Esophagus muscularis mucosa (tissue), 3 donors: ENCODE measurements around the gene ZNF333.

Experiments
- POLR2A ChIP-seq: fragments of 450-650 bp; IDR thresholded peaks from one replicate; pipeline ENCODE4 v1.6.1; 2017; ENCODE audit warnings: antibody characterized with exemption, moderate library complexity, mild to moderate bottlenecking, low read depth
- POLR2AphosphoS5 ChIP-seq, 2 donors: sonication (generic); formaldehyde crosslinking; IDR thresholded peaks; one replicate each; pipeline ENCODE4 v1.6.1; 2017; ENCODE audit warnings: antibody characterized with exemption in 2 of 2
- TF ChIP-seq, protein P1 (sequence below), 3 experiments: fragments of 200-600 bp in 2 of 3; fragments of 450-650 bp in 1 of 3; sonication (generic) in 2 of 3; IDR thresholded peaks; one replicate each; pipeline ENCODE4 v1.5.1; 2017 to 2019; ENCODE audit warnings: antibody characterized with exemption in 3 of 3, mild to moderate bottlenecking in 2 of 3, moderate library complexity in 1 of 3

DNA sequence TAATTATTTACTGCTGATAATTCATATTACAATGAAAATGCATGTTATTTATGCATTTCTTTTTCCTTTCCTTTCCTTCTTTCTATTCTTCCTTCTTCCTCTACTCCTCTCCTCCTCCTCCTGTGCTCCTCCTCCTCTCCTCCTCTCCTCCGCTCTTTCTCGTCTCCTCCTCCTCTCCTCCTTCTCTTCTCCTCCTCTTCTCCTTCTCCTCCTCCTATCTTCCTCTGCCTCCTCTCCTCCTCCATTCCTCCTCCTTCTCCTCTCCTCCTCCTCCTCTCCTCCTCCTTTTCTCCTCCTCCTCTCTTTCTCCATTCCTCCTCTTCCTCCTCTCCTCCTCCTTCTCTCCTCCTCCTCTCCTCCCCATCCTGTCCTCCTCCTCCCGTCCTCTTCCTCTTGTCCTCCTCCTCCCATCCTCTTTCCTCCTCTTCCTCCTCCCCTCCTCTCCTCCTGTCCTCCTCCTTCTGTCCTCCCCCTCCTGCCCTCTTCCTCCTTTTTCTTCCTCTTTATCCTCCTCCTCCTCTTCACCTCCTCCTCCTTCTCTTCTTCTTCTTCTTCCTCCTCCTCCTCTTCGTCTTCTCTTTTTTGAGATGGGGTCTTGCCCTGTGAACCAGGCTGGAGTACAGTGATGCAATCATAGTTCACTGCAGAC, 73.8 kb downstream of the ZNF333 start:
- TF ChIP-seq POLR2AphosphoS5 (IDR thresholded peaks at IDR 0.05) (no peak), POLR2A (no peak)
- TF ChIP-seq, protein P1, sequence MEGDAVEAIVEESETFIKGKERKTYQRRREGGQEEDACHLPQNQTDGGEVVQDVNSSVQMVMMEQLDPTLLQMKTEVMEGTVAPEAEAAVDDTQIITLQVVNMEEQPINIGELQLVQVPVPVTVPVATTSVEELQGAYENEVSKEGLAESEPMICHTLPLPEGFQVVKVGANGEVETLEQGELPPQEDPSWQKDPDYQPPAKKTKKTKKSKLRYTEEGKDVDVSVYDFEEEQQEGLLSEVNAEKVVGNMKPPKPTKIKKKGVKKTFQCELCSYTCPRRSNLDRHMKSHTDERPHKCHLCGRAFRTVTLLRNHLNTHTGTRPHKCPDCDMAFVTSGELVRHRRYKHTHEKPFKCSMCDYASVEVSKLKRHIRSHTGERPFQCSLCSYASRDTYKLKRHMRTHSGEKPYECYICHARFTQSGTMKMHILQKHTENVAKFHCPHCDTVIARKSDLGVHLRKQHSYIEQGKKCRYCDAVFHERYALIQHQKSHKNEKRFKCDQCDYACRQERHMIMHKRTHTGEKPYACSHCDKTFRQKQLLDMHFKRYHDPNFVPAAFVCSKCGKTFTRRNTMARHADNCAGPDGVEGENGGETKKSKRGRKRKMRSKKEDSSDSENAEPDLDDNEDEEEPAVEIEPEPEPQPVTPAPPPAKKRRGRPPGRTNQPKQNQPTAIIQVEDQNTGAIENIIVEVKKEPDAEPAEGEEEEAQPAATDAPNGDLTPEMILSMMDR (IDR thresholded peaks at IDR 0.05) = no peak
